H9 (cell line): ENCODE data around the gene MAP3K5. TPM values are rescaled to one million over a fixed set of nuclear protein-coding genes. Genes with fewer than 3 reads are reported as not detected.
A peak's percentile ranks its signal among the peaks of the same experiment; 100 is the strongest.

Experiments used
- DNase-seq: peaks from one replicate; pipeline ENCODE4 v3.0.0-alpha.2; 2017
- H2AFZ ChIP-seq: one replicate; pipeline ENCODE4 v1.6.1; 2013; ENCODE audit warnings: mild to moderate bottlenecking, low read length, control low read depth, moderate library complexity
- H2AK5ac ChIP-seq: 2 replicates; pipeline ENCODE4 v1.6.1; 2013; ENCODE audit warnings: low read length, control low read depth, mixed read lengths; ENCODE audit not compliant: insufficient read length
- H2BK120ac ChIP-seq: one replicate; pipeline ENCODE4 v1.6.1; 2013; ENCODE audit warnings: low read depth, mild to moderate bottlenecking, low read length, control low read depth, inconsistent platforms; ENCODE audit not compliant: poor library complexity, severe bottlenecking
- H2BK12ac ChIP-seq: 2 replicates; pipeline ENCODE4 v1.6.1; 2013; ENCODE audit warnings: low read length, control low read depth, mixed read lengths, low read depth; ENCODE audit not compliant: insufficient read length
- H2BK15ac ChIP-seq: 2 replicates; pipeline ENCODE4 v1.6.1; 2013; ENCODE audit warnings: low read depth, low read length, control low read depth
- H2BK20ac ChIP-seq: one replicate; pipeline ENCODE4 v1.6.1; 2013; ENCODE audit warnings: low read depth, mild to moderate bottlenecking, low read length, control low read depth, inconsistent platforms; ENCODE audit not compliant: poor library complexity, severe bottlenecking
- H2BK5ac ChIP-seq: 2 replicates; pipeline ENCODE4 v1.6.1; 2013; ENCODE audit warnings: low read length, control low read depth, mixed read lengths; ENCODE audit not compliant: insufficient read length
- H3K14ac ChIP-seq: 2 replicates; pipeline ENCODE4 v1.6.1; 2013; ENCODE audit warnings: low read length, control low read depth; ENCODE audit not compliant: insufficient read depth
- H3K18ac ChIP-seq: 2 replicates; pipeline ENCODE4 v1.6.1; 2013; ENCODE audit warnings: low read depth, mild to moderate bottlenecking, mixed read lengths, low read length, control low read depth; ENCODE audit not compliant: insufficient read length
- H3K23ac ChIP-seq: 2 replicates; pipeline ENCODE4 v1.6.1; 2013; ENCODE audit warnings: low read length, control low read depth, mixed read lengths, low read depth; ENCODE audit not compliant: insufficient read length
- H3K23me2 ChIP-seq: 2 replicates; pipeline ENCODE4 v1.6.1; 2013; ENCODE audit warnings: low read depth, mild to moderate bottlenecking, mixed read lengths, low read length, control low read depth; ENCODE audit not compliant: insufficient read length, poor library complexity, severe bottlenecking
- H3K27ac ChIP-seq: 2 replicates; pipeline ENCODE4 v1.5.1; 2013; ENCODE audit warnings: low read length, control low read depth, mixed read lengths, low read depth; ENCODE audit not compliant: insufficient read length
- H3K27me3 ChIP-seq: 2 replicates; pipeline ENCODE4 v1.6.1; 2013; ENCODE audit warnings: low read length, control low read depth, inconsistent platforms; ENCODE audit not compliant: insufficient read depth
- H3K4ac ChIP-seq: 2 replicates; pipeline ENCODE4 v1.6.1; 2013; ENCODE audit warnings: low read depth, mild to moderate bottlenecking, control low read depth, inconsistent platforms, low read length, moderate library complexity
- H3K4me1 ChIP-seq: 2 replicates; pipeline ENCODE4 v1.6.1; 2013; ENCODE audit warnings: low read length, control low read depth, inconsistent platforms; ENCODE audit not compliant: insufficient read depth
- H3K4me2 ChIP-seq: 2 replicates; pipeline ENCODE4 v1.6.1; 2013; ENCODE audit warnings: low read length, control low read depth, mixed read lengths; ENCODE audit not compliant: insufficient read length, insufficient read depth
- H3K56ac ChIP-seq: 2 replicates; pipeline ENCODE4 v1.6.1; 2013; ENCODE audit warnings: low read depth, mild to moderate bottlenecking, mixed read lengths, low read length, control low read depth; ENCODE audit not compliant: insufficient read length
- H3K79me1 ChIP-seq: 2 replicates; pipeline ENCODE4 v1.6.1; 2013; ENCODE audit warnings: low read depth, mild to moderate bottlenecking, moderate library complexity, low read length, control low read depth, inconsistent platforms; ENCODE audit not compliant: insufficient read depth, poor library complexity, severe bottlenecking
- H3K79me2 ChIP-seq: 2 replicates; pipeline ENCODE4 v1.6.1; 2013; ENCODE audit warnings: low read length, control low read depth, inconsistent platforms; ENCODE audit not compliant: insufficient read depth
- H3K9ac ChIP-seq: 2 replicates; pipeline ENCODE4 v1.6.1; 2013; ENCODE audit warnings: low read length, control low read depth, mixed read lengths; ENCODE audit not compliant: insufficient read length; ENCODE audit errors: extremely low read depth
- H3K9me3 ChIP-seq: one replicate; pipeline ENCODE4 v1.6.1; 2013; ENCODE audit warnings: low read depth, low read length, inconsistent platforms; ENCODE audit not compliant: control insufficient read depth
- H3T11ph ChIP-seq: one replicate; pipeline ENCODE4 v1.6.1; 2013; ENCODE audit warnings: mild to moderate bottlenecking, low read length, control low read depth, inconsistent platforms
- H4K20me1 ChIP-seq: one replicate; pipeline ENCODE4 v1.6.1; 2013; ENCODE audit not compliant: control insufficient read depth, insufficient read length, insufficient read depth
- H4K5ac ChIP-seq: 2 replicates; pipeline ENCODE4 v1.6.1; 2013; ENCODE audit warnings: low read depth, mild to moderate bottlenecking, mixed read lengths, low read length, control low read depth; ENCODE audit not compliant: insufficient read length
- H4K8ac ChIP-seq: replicated peaks from 2 replicates; pipeline ENCODE4 v1.6.1; 2013; ENCODE audit warnings: low read length, control low read depth, mixed read lengths, low read depth; ENCODE audit not compliant: insufficient read length
- H4K91ac ChIP-seq: 2 replicates; pipeline ENCODE4 v1.6.1; 2013; ENCODE audit warnings: low read depth, mild to moderate bottlenecking, moderate library complexity, mixed read lengths, low read length, control low read depth; ENCODE audit not compliant: insufficient read length
- H3K27ac Mint-ChIP-seq, 3 experiments: 2 replicates in 2 of 3; 3 replicates in 1 of 3; pipeline ENCODE4 v1.8.0; 2020 to 2021; ENCODE audit warnings: mixed read lengths in 3 of 3, mild to moderate bottlenecking in 1 of 3, moderate library complexity in 1 of 3
- H3K27me3 Mint-ChIP-seq: 2 replicates; pipeline ENCODE4 v1.8.0; 2021; ENCODE audit warnings: low read depth, mild to moderate bottlenecking, moderate library complexity, mixed read lengths
- H3K36me3 Mint-ChIP-seq, 3 experiments: 2 replicates in 2 of 3; 3 replicates in 1 of 3; pipeline ENCODE4 v1.8.0; 2020 to 2021; ENCODE audit warnings: low read depth in 3 of 3, mixed read lengths in 3 of 3; ENCODE audit not compliant: insufficient read depth in 1 of 3
- H3K4me1 Mint-ChIP-seq, 2 experiments: 2 replicates each; pipeline ENCODE4 v1.8.0; 2020; ENCODE audit warnings: mixed read lengths in 2 of 2
- H3K4me3 Mint-ChIP-seq, 2 experiments: 2 replicates in 1 of 2; 3 replicates in 1 of 2; pipeline ENCODE4 v1.8.0; 2020 to 2021; ENCODE audit warnings: mild to moderate bottlenecking in 2 of 2, mixed read lengths in 2 of 2, moderate library complexity in 1 of 2
- H3K9me3 Mint-ChIP-seq, 2 experiments: 2 replicates in 1 of 2; 3 replicates in 1 of 2; pipeline ENCODE4 v1.8.0; 2020; ENCODE audit warnings: mild to moderate bottlenecking in 2 of 2, mixed read lengths in 2 of 2, moderate library complexity in 1 of 2
- CTCF ChIP-seq: fragments of 200-600 bp; sonication (generic); conservative IDR thresholded peaks from 3 replicates; pipeline ENCODE4 v1.8.0; 2021; ENCODE audit warnings: antibody characterized with exemption, mild to moderate bottlenecking
- WGBS: extraction: QIAGEN DNeasy Blood & Tissue Kit; methylation state at CpG from one replicate; pipeline ENCODE4 v1.1.7; 2013; ENCODE audit warnings: missing lambda C conversion rate, low lambda C conversion rate, mixed read lengths; ENCODE audit not compliant: insufficient read length; ENCODE audit errors: extremely low coverage; 5-methylcytosine and 5-hydroxymethylcytosine counted together
- total RNA-seq: library from RNA; stranded (reverse); gene quantifications from 2 replicates; pipeline ENCODE4 v1.2.1, GENCODE V29; 2021

Gene MAP3K5
- total RNA-seq, 1 experiment from 2014 or later, result 1.6 TPM

GRCh38 chr6:136764517-136764993 lies 27.7 kb downstream of the MAP3K5 start:
- H2BK15ac ChIP-seq, result no peak overlapping the region
- H3K9ac ChIP-seq, result no peak overlapping the region
- H3K18ac ChIP-seq, result no peak overlapping the region
- H2BK5ac ChIP-seq, result no peak overlapping the region
- H3K23me2 ChIP-seq, result no peaks in the 10 kb centered on the region
- H3K23ac ChIP-seq, result no peak overlapping the region
- H4K5ac ChIP-seq, result no peak overlapping the region
- Mint-ChIP-seq H3K9me3 (no peaks in the 10 kb centered on the region), H3K27ac (peak overlapping the region in 1 of 3 experiments; percentile 55; a peak in 1 of 7 replicates), H3K36me3 (no peaks in the 10 kb centered on the region), H3K4me1 (peaks cover 4 to 15% of the 10 kb centered on the region in 2 experiments; a peak in 3 of 4 replicates), H3K4me3 (no peak overlapping the region), H3K27me3 (no peaks in the 10 kb centered on the region; the same call in 1 of the 2 replicates)
- H3K27me3 ChIP-seq, result no peaks in the 10 kb centered on the region
- peaks cover 1% of the 10 kb centered on the region; the same call in 1 of the 2 replicates for H3K4me1 ChIP-seq
- H3K4ac ChIP-seq, result no peak overlapping the region
- no peaks in the 10 kb centered on the region for H3K79me1 ChIP-seq
- no peak for TF ChIP-seq CTCF
- WGBS, result no CpG with 5 or more reads among the region's 3 CpGs
- H4K91ac ChIP-seq, result no peak overlapping the region
- no peak overlapping the region for H2AFZ ChIP-seq
- H3K79me2 ChIP-seq, result no peaks in the 10 kb centered on the region
- H4K20me1 ChIP-seq, result no peaks in the 10 kb centered on the region
- H3K56ac ChIP-seq, result no peak overlapping the region
- no peak overlapping the region for H3K14ac ChIP-seq
- H3K9me3 ChIP-seq, result no peaks in the 10 kb centered on the region
- H4K8ac ChIP-seq, result no peak overlapping the region
- H2BK20ac ChIP-seq, result no peak overlapping the region
- DNase-seq, result no peak
- no peak overlapping the region for H3K4me2 ChIP-seq
- no peak overlapping the region for H2BK120ac ChIP-seq
- H3K27ac ChIP-seq, result no peak overlapping the region
- H2AK5ac ChIP-seq, result no peak overlapping the region
- no peak overlapping the region for H3T11ph ChIP-seq
- no peak overlapping the region for H2BK12ac ChIP-seq
